Activated T-cell treated with anti-CD3 and anti-CD28 coated beads, Interleukin-2, amount 50 U/mL, for 1 hour (primary cell): ENCODE data around the gene RAB9B.

Source experiments
- DNase-seq: peaks from one replicate; pipeline ENCODE4 v3.0.0-alpha.2; 2020

Gene RAB9B

DNA sequence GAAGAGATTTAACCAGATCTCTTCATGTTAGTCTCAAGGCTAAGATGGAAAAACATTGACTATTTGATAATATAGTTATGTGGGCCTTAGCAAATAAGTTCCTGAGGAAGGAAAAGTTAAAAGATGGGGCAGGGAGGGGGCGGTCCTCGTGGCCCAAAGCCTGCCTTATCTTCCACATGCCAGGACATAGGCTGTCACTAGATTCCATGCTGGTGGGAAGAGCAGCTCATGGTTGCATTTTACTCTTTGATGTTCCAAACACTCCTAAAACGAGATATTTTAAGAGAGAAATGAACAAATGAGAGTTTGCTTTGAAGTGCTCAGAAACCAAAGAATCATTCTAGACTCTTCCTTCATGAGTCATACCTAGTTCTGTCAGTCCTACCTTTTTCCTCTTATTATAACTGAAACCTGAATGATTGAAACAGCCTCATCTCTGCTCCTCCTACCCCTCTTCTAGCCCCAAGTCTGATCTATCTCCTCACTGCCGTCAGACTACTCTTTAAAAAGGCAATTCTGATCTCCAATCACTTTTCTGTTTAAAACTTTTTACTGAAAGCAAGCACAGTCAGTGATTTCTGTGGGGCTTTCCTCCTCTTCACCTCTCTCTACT, 25.1 kb downstream of the RAB9B start:
- DNase-seq = no peak

DNA sequence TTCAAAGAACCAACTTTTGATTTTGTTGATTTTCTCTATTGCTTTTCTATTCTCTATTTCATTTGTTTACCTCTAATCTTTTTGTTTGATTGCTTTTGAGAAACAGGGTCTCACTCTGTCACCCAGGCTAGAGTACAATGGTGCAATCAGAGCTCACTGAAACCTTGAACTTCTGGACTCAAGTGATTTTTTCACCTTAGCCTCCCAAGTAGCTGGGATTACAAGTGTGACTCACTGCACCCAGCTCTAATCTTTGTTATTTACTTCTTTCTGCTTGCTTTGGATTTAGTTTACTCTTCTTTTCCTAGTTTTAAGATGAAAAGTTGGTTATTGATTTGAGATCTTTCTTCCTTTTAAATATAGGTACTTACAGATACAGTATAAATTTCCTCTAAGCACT, 26.2 kb downstream of the RAB9B start:
- DNase-seq = no peak

DNA sequence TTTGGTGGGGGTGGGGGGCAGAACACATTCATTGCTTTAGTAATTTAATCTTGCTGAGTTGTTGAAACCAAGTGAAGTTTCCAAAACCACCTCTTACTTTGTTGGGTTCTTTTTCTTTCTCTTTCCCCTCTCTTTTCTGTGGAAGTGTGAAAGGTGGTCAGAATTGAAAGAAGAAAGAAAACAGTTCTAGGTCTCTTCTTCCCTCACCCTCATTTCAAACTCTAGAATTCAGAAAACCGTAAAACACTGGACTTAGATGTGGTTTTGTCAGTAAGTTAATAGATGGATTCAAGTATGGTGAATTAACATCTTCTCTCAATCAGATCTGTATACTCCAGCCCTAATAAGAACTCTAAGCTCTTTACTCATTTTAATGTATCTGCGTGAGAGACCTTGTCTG, 31.7 kb downstream of the RAB9B start:
- no peak for DNase-seq

DNA sequence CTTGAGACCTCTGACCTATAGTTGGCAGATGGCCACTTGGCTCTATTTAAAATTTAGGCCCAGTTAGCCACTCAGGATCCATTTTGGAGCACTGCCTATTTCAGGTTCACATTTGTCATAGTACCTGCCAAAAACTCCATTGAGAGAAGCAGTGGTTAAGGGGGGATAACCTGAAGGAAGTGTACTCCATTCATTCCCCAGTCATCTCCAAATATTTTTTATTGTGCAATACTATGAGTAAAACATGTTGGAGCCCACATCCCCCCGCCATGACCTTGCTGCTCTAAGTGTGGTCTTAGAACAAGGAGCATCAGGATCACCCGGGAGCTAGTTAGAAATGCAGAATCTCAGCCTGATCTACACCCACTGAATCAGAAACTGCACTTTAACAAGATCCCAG, 34.4 kb downstream of the RAB9B start:
- DNase-seq = no peak

DNA sequence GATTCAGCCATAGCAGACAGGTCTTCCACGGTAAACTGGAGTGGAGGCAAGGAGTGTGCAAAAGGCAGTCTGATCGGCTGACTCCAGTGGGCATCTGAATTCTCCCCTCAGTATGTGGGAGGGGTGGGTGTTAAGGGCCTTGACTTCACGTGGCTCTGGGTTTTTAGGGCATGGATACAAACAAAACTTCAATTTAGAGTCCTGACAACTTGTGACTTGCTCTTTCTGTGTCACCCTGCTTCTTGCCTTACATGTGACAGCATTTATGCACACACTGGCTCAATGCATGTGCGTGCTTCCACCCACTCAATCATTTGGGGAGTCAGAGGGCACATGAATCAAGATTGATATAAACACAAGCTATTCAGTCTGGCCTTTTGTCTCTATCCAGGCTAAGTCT, 37.9 kb downstream of the RAB9B start:
- no peak for DNase-seq

DNA sequence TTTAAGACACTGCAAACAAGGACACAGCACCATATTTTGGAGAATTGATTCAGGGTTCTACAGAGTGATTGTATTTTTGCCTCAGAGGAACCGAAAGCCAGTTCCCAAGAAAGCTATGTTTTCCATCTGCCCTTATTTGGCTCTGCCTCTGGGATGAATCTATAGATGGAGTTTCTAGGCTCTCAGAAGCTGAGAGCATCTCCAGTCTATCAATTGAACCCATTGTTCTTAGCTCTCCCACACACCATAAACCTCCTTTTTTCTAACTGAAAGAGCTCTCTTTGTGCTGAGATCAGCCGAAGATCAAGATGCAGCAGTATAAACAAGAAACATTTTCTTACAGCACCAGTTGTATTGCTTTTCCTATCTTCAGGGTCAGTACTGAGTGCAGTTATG, 38.5 kb downstream of the RAB9B start:
- no peak for DNase-seq

DNA sequence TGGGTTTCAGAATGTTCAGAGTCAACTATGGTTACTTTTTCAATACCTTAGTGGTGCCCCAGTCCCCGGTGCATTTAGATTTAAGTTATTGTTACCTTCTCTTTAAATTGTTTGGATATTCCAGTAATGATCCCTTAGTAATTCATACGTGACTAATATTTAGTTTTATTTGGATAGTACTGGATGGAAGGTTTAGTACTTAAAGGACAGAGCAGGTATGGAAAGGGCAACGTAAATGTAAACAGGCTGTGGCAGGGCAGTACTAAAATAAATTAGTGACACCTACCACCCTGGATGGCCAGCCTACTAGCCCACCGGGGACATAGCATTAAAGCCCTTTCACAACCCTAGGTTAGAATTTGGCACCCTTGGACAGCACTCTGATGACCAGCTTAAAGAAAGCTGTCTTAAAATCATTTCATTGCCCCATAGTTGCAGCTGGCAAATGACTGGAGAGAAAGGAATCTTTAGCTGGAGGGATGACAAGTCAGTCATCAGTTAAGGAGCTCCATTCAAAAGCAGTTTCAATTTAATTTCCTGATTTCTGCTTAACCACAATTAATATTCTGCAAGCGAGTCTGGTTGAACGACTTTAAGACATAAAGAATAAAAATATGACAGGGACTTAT, 39.0 kb downstream of the RAB9B start:
- DNase-seq = no peak

DNA sequence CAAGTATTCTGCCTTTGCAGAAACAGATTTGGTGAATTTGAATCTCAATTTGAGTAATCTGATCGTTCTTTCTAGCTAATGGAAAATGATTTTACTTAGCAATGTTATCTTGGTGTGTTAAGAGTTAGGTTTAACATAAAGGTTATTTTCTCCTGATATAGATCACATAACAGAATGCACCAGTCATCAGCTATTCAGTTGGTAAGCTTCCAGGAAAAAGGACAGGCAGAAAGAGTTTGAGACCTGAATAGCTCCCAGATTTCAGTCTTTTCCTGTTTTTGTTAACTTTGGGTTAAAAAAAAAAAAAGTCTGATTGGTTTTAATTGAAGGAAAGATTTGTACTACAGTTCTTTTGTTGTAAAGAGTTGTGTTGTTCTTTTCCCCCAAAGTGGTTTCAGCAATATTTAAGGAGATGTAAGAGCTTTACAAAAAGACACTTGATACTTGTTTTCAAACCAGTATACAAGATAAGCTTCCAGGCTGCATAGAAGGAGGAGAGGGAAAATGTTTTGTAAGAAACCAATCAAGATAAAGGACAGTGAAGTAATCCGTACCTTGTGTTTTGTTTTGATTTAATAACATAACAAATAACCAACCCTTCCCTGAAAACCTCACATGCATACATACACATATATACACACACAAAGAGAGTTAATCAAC, 40.1 kb downstream of the RAB9B start:
- no peak for DNase-seq

DNA sequence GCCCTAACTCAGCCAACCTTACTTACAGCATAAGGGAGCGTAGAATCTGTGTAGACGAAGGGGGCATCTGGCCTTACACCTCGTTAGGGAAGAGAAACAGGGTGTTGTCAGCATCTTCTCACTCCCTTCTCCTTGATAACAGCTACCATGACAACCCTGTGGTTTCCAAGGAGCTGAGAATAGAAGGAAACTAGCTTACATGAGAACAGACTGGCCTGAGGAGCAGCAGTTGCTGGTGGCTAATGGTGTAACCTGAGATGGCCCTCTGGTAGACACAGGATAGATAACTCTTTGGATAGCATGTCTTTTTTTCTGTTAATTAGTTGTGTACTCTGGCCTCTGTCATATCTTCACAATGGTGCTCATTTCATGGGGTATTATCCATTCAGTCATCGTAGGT, 40.8 kb downstream of the RAB9B start:
- no peak for DNase-seq

DNA sequence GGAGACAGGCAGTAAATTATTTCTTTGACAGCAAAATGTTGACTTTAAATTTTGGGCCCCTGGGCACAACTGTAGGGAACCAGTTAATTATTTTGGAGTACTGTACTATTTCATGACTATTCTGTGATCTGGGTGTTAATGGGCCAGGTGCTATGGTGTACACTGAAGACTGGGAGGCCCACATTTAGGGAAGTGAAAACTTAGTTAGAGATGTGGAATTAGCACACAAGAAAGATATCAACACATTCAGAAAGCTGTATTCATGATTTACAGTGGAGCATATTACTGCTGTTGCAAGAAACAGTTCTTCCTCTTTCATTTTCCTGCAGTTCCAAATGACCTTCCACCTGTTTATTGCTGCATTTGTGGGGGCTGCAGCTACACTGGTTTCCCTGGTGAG, 43.1 kb downstream of the RAB9B start:
- DNase-seq = no peak

DNA sequence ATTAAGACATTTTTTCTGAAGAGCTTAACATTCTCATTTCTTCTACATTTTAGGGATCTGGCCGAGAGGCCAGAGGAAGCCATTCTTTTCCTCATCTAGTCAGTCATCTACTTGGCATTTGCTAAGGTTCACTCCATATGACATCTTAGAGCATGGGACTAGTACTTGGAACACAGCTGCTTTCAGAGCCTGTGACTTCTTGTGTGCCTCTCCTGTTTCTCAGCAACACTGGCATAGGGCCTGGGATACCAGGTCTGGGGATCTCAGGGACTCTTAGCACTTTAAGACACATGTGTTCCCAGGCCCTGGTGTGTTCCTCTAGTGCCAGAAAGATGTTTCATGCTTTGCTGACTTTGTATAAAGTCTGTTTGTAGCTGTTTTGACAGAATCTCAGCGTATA, 48.1 kb downstream of the RAB9B start:
- DNase-seq = no peak

DNA sequence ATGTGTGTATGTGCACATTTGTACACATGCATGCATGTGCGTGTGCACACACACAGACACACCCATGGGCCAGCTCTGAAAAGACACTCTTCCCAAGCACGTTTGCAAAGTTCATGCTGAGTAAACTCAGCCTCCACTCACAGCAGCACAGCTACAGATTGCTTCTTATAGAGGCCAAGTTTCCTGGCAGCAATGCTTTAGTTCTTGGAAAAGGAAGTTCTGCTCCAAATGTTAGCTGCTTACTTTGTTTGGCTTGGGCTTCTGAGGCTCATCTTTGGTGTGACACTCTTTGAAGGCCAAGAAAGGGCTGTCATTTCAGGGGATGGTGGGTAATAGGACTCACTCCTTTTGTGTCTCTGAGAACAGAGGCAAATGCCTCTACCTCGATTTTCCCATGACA, 48.9 kb downstream of the RAB9B start:
- DNase-seq = no peak

DNA sequence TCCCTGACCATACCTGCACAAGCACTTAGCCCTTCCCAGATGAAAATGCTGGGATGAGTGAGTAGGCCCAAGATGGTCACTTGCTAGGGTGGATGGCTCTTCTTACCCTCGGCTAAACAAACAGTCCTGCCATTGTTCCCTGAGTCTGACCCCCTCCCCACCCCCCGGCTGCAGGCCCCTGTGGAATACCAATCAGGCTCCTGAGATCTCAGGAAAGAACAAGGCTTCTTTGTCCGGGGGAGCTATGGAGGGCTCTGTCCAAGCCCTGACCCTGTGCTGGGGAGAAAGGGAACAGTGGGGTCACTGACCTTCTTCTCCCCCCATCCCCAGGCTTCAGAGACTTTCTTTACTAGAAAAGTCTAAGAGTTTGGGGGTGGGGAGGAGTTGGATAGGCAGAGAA, 49.4 kb downstream of the RAB9B start:
- no peak for DNase-seq

DNA sequence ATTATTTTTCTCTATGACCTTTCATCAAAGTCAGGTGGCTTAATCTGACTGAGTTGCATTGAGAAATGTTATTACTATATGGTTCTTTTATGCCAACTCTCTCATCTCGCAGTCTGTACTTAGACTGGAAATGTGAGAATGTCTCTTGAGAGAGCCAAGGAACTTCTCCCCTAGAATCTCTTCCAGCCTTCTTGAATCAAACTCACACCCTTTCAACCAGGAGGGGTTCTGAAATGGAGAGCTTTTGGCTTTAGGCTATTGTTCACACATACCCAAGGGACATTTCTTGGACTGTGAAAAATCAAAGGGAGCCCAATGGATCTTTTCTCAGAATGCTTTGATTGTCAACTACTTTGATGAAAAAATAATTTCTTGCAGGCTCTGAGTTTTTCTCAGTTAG, 50.4 kb downstream of the RAB9B start:
- no peak for DNase-seq

DNA sequence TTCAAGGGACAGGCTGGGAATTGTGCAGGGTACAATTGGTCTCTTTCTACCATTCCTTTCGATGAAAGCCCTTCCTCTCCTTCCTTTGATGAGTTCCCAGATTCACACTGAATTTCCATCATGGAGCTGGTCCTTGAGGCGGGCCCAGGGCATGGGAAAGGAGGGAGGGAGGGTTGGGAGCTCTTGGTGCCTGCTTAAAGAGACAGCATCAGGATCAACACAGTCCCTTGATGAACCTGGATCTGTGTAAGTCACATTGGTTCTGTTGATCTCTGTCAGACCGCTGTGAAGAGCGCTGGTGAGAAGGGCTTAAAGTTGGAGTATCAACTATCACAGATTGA, 51.0 kb downstream of the RAB9B start:
- DNase-seq = no peak

DNA sequence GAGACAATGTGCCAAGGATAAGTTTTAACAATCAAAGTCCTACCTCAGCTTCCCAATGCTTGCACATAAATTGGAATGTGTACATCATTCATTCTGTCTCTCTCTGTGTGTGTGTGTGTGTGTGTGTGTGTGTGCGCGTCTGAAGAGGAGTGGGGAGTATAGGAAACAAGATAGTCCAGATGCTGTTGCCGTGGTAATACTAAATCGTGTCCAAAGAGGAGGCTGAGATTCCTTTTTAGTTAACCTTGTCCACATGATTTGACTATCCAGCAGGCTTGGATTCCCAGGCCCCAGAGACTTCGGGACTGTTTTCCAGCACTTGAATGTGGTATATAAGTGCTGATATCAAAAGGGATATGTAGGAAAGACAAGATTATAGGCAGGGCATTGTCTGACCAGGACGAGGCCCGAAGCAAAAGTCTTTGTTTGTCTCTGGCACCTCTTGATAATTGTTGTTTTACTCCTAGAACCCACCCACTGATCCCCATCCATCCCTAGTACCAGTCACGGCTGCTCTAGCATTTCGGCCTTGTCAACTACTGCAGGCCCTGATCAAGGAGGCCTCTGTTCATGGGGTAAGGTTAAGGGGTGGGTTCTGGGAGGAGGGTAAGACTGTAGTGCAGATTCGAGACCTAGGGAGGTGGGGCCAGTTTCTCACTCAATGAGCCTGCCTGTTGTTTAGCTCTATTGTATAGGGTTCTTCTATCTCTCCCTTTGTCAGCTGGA, 51.6 kb downstream of the RAB9B start:
- DNase-seq = no peak

DNA sequence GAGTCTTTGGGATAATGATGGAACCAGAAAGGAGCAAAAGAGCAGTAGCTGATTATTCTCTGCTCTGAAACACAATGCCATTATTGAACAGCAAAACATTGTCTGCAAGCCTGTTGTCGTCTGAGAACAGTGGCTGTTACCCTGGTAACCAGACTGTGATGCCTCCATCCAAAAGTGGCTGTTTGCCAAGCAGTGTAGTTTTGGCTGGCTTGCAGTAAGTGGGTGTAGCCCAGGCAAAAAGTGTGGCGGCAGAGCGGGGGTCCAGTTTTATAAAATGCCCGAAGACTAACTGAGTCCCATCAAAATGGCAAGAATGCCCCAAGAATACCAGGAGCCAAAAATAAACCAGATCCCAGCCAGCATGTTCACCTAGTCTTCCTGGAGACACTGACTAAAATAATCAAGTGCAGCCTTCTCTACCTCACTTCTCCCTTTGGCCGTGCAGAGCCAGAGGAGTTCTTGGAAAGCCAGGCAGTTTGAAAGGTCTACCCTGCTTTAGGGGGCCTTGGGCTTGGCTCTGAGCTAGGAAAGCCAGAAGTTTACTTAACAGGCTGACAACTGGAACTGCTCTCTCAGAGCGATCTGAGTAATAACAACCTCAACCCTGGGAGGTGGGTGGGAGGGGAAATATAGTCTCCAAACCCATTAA, 52.8 kb downstream of the RAB9B start:
- DNase-seq = no peak

DNA sequence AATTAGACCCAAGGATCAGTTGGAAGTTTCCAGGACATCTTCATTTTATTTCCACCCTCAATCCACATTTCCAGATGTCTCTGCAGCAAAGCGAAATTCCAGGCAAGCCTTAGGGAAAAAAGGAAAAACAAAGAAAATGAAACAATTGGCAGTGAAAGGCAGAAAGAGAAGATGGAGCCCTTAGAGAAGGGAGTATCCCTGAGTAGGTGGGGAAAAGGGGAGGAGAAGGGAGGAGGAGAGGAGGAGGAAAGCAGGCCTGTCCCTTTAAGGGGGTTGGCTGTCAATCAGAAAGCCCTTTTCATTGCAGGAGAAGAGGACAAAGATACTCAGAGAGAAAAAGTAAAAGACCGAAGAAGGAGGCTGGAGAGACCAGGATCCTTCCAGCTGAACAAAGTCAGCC, 55.5 kb downstream of the RAB9B start, which contains the start of gene PLP1:
Gene PLP1, plus strand, starts transcription at position 295 of the 400 bp plus-strand sequence. CDS start 156 bp downstream, outside the sequence.
- no peak for DNase-seq

DNA sequence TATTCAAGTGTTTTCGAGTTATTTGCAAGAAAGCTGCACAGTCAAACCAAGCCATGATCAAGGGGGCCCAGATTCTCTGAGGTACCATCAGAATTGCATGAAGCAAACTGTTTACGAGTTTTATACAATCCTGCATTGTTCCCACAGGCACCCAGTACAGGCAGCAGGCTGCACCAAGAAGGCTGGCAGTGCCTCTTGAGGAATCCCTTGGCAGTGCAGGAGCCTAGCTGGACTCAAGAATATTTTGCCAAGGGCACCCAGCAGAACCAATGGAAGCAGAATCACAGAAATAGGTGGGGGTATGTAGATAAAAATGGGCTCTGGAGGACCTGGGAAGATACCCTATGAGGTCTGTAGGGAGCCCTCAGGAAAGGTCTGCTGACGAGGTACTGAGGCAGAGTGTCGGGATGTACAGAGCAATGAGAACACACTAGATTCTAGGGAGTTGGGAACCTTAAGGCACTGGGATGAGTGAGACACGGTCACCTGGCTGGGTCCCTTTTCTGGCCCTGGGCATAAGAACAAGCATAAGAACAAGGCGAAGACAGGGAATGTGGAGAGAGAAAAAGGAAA, 57.9 kb downstream of the RAB9B start:
- DNase-seq = no peak

DNA sequence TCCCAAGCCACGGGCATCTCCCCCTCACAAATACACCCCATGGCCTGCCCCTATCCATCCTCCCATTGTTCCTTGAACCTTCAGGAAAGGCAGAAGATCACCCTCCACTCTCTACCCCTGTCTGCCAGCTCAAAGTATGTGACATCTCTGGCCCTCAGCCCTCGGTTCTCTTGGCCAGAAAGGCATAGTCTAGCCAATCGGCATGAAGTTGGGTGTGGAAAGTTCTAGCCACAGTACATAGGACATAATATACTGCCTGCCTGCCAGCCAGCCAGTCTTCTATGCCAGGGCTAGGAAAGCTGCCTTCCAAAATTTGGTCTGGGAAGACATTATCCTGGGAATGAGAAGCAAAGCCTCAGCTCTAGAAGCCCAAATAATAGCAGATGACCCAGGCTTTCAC, 58.6 kb downstream of the RAB9B start:
- DNase-seq = no peak
